Thoracic aorta (tissue), 2 donors: ENCODE results near the gene VWA5B2. TPM values are rescaled to one million over a fixed set of nuclear protein-coding genes. Genes with fewer than 3 reads are reported as not detected.

ENCODE experiments used
- ATAC-seq: fragments of 150-250 bp; one replicate; pipeline ENCODE4 v1.8.0; 2017; ENCODE audit warnings: low read depth; ENCODE audit not compliant: insufficient number of reproducible peaks, low FRiP score
- DNase-seq: peaks from one replicate; pipeline ENCODE4 v3.0.0-alpha.2; 2020; ENCODE audit warnings: low spot score
- H3K27ac ChIP-seq, 2 donors: fragments of 200-600 bp; sonication (generic); 1 replicate in 1 of 2; 2 replicates in 1 of 2; pipeline ENCODE4 v1.5.1; 2016; ENCODE audit warnings: mild to moderate bottlenecking in 2 of 2, moderate library complexity in 2 of 2
- H3K27me3 ChIP-seq: fragments of 200-600 bp; sonication (generic); replicated peaks from 2 replicates; pipeline ENCODE4 v1.6.0; 2016; ENCODE audit warnings: mild to moderate bottlenecking; ENCODE audit not compliant: insufficient read depth
- H3K36me3 ChIP-seq: fragments of 200-600 bp; sonication (generic); one replicate; pipeline ENCODE4 v1.5.1; 2016
- H3K4me1 ChIP-seq, 2 donors: fragments of 200-600 bp; sonication (generic); 1 replicate in 1 of 2; 2 replicates in 1 of 2; pipeline versions ENCODE4 v1.5.1 to v1.6.0; 2016; ENCODE audit warnings: low read depth in 2 of 2, mild to moderate bottlenecking in 1 of 2; ENCODE audit not compliant: control insufficient read depth in 1 of 2
- H3K4me3 ChIP-seq: fragments of 200-600 bp; sonication (generic); 2 replicates; pipeline ENCODE4 v1.5.1; 2016; ENCODE audit warnings: mild to moderate bottlenecking
- H3K9me3 ChIP-seq: fragments of 200-600 bp; sonication (generic); 2 replicates; pipeline ENCODE4 v1.5.1; 2016
- CTCF ChIP-seq: fragments of 200-600 bp; sonication (generic); IDR thresholded peaks from one replicate; pipeline ENCODE4 v1.5.1; 2019; ENCODE audit warnings: antibody characterized with exemption
- total RNA-seq, 2 donors: library from RNA; depleted of rRNA; stranded (reverse); fragments of >200 nt; gene quantifications; one replicate each; pipeline versions ENCODE4 v1.1.0 to v1.2.3, GENCODE V29; 2016

The VWA5B2 gene
- total RNA-seq, 2 donors from 2014 or later, result not detected

- Histone ChIP-seq H3K27me3 (no peaks in the 10 kb centered on the region), H3K27ac (no peak overlapping the region), H3K4me3 (no peak overlapping the region), H3K36me3 (no peaks in the 10 kb centered on the region), H3K9me3 (no peaks in the 10 kb centered on the region), H3K4me1 (no peaks in the 10 kb centered on the region)
- ATAC-seq (no peak), DNase-seq (no peak)
- no peak for TF ChIP-seq CTCF
Observed at GRCh38 chr3:184203526-184203925, 25.9 kb upstream of the VWA5B2 start.

GRCh38 chr3:184209146-184209923 lies 20.1 kb upstream of the VWA5B2 start:
- Histone ChIP-seq H3K27me3 (no peaks in the 10 kb centered on the region), H3K9me3 (no peaks in the 10 kb centered on the region), H3K4me1 (no peaks in the 10 kb centered on the region), H3K36me3 (no peaks in the 10 kb centered on the region), H3K4me3 (no peak overlapping the region), H3K27ac (no peak overlapping the region)
- no peak for TF ChIP-seq CTCF
- no peak for DNase-seq
- no peak for ATAC-seq

GRCh38 chr3:184211297-184211696 lies 18.1 kb upstream of the VWA5B2 start:
- H3K27ac ChIP-seq, result no peak overlapping the region
- no peaks in the 10 kb centered on the region for H3K36me3 ChIP-seq
- H3K9me3 ChIP-seq, result no peaks in the 10 kb centered on the region
- TF ChIP-seq CTCF, result no peak
- ATAC-seq, result no peak
- no peak overlapping the region for H3K4me3 ChIP-seq
- no peaks in the 10 kb centered on the region for H3K27me3 ChIP-seq
- H3K4me1 ChIP-seq, result no peaks in the 10 kb centered on the region
- DNase-seq, result no peak

- Histone ChIP-seq H3K4me1 (no peaks in the 10 kb centered on the region), H3K9me3 (no peaks in the 10 kb centered on the region), H3K27ac (no peak overlapping the region), H3K36me3 (no peaks in the 10 kb centered on the region), H3K4me3 (no peak overlapping the region), H3K27me3 (no peaks in the 10 kb centered on the region)
- no peak for DNase-seq
- no peak for TF ChIP-seq CTCF
- ATAC-seq, result no peak
Observed at GRCh38 chr3:184211718-184212117, 17.7 kb upstream of the VWA5B2 start.

GRCh38 chr3:184218814-184219213 lies 10.6 kb upstream of the VWA5B2 start:
- no peak for DNase-seq

More at GRCh38 chr3:184218814-184219213, 10.6 kb upstream of the VWA5B2 start:
- TF ChIP-seq CTCF, result no peak
- no peaks in the 10 kb centered on the region for H3K27me3 ChIP-seq
- H3K4me1 ChIP-seq, result no peaks in the 10 kb centered on the region
- no peak overlapping the region for H3K27ac ChIP-seq
- no peak for ATAC-seq
- H3K36me3 ChIP-seq, result no peaks in the 10 kb centered on the region
- no peak overlapping the region for H3K4me3 ChIP-seq
- H3K9me3 ChIP-seq, result no peaks in the 10 kb centered on the region
